ENCODE measurements around the gene ZNF724.
"Not testable (repeated sequence)": the region's sequence is repeated elsewhere in the genome, so short reads cannot be mapped to it uniquely, and the experiment has no call there.

Gene ZNF724

GRCh38 chr19:23249911-23250649 lies at the start of gene ZNF724:
Gene ZNF724 (minus strand): TSS chr19:23250394. CDS start chr19:23250242, 152 bp downstream.
- peak; percentile 58 for DNase-seq

DNA sequence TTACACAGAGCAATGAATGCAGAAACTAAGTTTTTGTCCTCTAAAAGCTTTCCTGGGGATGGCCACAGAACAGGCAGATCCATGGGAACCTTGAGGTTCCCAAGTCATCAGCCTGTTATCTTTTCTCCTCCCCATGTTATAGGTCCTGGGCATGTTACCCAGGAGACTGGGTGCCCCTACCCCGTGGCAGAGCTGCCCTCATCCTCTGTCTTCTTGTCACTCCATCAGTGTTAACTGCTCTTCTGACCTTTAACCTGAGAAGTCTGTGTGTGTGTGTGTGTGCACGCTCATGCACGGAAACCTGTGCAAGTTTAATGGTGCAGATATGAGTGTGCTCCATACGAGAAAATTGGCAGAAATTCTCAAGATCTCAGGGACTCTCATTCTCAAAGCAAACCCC lies 43.9 kb upstream of the ZNF724 start:
- no peak for DNase-seq

DNA sequence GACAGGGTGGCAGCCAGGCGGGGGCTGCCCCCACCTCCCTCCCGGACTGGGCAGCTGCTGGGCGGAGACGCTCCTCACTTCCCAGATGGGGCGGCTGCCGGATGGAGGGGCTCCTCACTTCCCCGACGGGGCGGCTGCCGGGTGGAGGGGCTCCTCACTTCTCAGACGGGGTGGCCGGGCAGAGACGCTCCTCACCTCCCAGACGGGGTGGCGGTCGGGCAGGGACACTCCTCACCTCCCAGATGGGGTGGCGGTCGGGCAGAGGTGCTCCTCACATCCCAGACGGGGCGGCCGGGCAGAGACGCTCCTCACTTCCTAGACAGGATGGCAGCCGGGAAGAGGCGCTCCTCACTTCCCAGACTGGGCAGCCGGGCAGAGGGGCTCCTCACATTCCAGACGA lies 39.8 kb upstream of the ZNF724 start:
- not testable (repeated sequence) for DNase-seq

DNA sequence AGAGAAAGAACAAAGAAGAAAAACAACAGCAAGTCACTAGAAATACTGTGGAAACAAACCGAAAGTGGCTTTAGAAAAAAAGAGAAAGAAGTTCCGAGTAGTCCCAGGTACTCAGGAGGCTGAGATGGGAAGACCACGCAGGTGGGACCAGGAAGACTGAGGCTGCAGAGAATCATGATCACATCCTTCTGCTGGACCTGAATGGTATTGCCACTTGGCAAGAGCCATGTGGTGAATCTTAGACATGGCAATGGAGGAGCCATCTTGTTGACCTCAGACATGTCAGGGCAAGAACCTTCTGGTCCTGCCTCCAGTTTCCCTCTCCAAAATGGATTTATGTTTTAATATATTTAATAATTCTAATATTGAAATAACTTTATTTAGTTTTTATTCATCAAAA lies 37.4 kb upstream of the ZNF724 start:
- DNase-seq, result no peak

DNA sequence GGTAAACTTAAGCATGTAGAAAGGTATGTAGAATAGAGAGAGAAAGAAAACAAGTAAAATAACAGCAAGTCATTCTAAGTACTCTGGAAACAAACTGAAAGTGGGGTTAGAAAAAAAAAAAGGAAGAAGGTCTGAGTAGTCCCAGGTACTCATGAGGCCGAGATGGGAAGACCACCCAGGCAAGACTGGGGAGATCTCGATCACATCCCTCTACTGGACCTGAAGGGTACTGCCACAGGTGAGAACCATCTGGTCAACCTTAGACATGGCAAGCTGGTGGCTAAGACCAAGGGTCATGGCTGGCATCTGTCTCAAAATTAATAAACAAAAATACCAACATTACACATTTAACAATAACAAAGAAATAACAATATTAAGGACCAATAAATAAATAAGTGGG lies 36.3 kb upstream of the ZNF724 start:
- no peak for DNase-seq

DNA sequence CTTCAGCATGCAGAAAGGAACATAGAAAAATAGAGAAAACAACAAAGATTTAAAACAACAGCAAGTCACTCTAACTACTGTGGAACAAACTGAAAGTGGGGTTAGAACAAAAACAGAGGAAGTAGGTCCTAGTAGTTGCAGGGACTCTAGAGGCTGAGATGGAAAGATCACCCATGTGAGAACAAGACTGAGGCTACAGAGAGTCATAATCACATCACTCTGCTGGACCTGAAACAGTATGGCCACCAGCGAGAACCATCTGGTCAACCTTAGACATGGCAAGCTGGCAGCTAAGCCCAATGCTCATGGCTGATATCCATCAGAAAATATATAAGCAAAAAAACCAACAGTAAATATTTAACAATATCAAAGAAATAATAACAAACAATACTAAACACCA lies 35.8 kb upstream of the ZNF724 start:
- no peak for DNase-seq

DNA sequence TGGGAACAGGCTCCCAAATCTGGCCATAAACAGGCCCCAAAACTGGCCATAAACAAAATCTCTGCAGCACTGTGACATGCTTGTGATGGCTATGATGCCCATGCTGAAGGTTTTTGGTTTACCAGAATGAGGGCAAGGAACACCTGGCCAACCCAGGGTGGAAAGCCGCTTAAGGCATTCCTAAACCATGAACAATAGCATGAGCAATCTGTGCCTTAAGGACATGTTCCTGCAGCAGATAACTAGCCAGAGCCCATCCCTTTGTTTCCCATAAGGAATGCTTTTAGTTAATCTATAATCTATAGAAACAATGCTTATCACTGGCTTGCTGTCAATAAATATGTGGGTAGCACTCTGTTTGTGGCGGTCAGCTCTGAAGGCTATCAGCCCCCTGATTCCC lies 35.1 kb upstream of the ZNF724 start:
- not testable (repeated sequence) for DNase-seq

- no peak for DNase-seq
Observed at GRCh38 chr19:23283925-23284324, 33.7 kb upstream of the ZNF724 start.

DNA sequence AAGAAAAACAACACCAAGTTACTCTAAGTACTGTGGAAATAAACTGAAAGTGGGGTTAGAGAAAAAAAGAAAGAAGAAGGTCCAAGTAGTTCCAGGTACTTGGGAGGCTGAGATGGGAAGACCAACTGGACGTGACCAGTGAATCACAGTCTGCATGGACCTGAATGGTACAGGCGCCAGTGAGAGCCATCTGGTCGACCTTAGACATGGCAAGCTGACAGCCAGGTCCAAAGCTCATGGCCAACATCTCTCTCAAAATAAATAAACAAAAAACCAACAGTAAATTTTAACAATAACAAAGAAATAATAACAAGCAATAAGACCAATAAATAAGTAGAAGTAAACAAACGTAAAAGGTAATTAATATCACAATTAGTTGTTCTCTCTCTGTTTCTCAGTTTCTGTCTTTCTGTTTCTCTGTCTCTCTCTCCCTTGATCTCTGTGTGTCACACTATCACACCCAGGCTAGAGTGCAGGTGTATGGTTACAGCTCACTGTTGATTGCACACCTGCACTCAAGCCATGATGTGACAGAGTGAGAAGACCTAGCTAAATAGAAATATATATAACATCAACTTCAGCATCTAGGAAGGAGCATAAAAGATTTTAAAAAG lies 31.6 kb upstream of the ZNF724 start:
- DNase-seq, result no peak

- DNase-seq, result not testable (repeated sequence)
Observed at GRCh38 chr19:23278118-23278517, 27.9 kb upstream of the ZNF724 start.

GRCh38 chr19:23273590-23274412 lies 23.6 kb upstream of the ZNF724 start:
- DNase-seq, result peak; percentile 58

GRCh38 chr19:23273022-23273589 lies 22.9 kb upstream of the ZNF724 start:
- DNase-seq, result no peak

GRCh38 chr19:23263870-23264590 lies 13.8 kb upstream of the ZNF724 start:
- DNase-seq, result no peak

GRCh38 chr19:23263396-23263795 lies 13.2 kb upstream of the ZNF724 start:
- no peak for DNase-seq

GRCh38 chr19:23262920-23263319 lies 12.7 kb upstream of the ZNF724 start:
- no peak for DNase-seq

DNA sequence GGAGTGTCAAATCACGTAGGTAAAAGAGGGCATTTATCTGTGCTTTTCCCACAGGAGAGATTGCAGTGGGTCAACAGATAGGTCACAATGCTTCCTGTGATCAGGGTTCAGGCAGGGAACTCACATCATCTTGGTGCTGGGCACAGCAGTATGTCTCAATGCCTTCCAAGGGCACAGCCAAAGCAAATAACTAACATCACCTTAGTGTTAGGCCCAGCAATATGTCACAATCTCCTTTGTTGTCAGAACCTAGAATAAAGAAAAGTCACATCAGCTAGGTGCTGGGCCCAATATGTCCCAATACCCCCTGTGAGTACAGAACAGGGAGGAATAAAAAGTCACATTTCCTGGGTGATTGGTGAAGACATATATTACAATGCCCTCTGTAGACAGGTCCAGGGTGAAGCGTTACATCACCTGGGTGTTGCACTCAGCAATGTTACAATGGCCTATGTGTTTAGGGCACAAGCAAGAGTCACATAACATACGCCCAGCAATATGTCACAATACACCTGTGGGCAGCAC lies 11.4 kb upstream of the ZNF724 start:
- no peak for DNase-seq

GRCh38 chr19:23260956-23261355 lies 10.8 kb upstream of the ZNF724 start:
- DNase-seq, result no peak

DNA sequence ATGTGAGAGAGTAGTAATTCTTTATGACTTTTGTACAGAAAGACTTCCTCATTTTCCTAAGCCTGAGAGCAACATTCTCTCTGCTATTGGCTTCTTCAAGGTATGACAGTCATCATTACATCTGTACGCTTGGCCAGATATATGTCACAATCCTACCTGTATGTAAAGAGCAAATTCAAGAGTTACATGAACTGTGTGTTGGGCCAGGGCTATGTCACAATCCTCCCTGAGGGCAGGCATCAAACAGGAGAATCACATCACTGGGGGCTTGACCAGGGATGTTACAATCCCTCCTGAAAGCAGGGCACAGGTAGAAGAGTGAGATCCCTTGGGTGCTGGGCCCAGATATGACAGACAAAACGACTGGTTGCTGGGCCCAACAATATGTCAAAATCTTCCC lies 9.8 kb upstream of the ZNF724 start:
- DNase-seq, result no peak

- DNase-seq, result no peak
Observed at GRCh38 chr19:23255700-23256099, 5.5 kb upstream of the ZNF724 start.

DNA sequence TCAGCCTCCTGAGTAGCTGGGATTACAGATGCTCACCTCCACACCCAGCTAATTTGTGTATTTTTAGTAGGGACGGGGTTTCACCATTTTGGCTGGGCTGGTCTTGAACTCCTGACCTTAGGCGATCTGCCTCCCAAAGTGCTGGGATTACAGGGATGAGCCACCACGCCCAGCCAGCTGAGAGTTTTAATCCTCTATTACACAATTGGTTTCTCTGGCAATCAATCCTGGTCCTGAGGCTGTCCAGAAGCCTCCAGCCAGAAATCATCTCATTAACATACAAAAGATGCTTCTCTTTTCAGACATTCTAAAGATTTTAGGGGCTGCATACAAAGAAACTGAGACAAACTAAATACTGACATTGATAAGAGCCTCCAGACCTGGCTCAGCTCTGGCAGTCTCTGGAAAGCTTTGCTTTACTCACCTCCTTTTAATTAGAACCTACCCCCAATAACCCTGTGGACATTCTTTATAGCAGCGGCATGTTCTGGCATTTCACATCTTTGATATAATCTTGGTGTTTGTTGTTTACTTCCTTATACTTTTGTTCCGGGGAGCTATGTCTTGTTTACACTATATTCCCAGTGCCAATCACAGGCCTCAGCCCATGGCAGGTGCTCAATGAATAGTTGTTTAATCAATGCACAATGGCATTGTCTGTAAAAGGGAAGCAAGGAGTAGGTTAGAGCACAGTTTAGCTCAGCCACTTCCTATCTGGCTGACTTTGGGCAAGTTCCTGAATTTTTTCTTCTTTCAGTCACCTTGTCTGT lies 4.1 kb upstream of the ZNF724 start:
- no peak for DNase-seq

GRCh38 chr19:23253256-23253655 lies 3.1 kb upstream of the ZNF724 start:
- DNase-seq, result not testable (repeated sequence)

GRCh38 chr19:23241419-23241818 lies 8.8 kb downstream of the ZNF724 start:
- DNase-seq, result no peak
